ENCODE results near the gene GNAL.

Gene GNAL

DNA sequence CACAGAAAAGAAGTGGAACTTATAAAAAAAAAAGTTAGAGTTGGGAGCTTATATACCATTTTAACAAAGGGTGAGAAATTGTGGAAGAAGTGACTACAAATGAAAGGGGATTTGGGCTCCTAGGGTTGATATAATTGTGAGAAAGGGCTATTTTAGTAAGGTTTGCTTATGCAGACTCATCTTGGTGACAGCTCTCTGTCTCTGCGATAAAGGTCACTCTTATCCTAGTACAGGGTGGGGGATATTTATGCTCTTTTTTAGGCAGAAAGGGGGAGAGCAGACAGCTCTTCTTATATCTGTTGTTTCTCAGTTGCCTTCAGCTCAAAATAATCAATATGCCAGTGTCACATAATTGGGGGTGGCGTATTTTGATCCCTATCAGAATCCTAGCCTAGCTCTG is 130.9 kb downstream of the GNAL start:
- Histone ChIP-seq H3K4me1 (ENCODE audit: control insufficient read depth, insufficient read depth, low read length) (no peaks in the 10 kb centered on the region), H3K27me3 (ENCODE audit: control insufficient read depth, insufficient read depth, low read length) (no peaks in the 10 kb centered on the region), H3K9me3 (ENCODE audit: control insufficient read depth, insufficient read depth, low read length) (no peaks in the 10 kb centered on the region), H3K9ac (ENCODE audit: low read depth, low read length) (no peak overlapping the region), H3K36me3 (ENCODE audit: control insufficient read depth, insufficient read depth, low read length) (no peaks in the 10 kb centered on the region), H3K4me3 (ENCODE audit: low read depth, low read length) (no peak overlapping the region)

DNA sequence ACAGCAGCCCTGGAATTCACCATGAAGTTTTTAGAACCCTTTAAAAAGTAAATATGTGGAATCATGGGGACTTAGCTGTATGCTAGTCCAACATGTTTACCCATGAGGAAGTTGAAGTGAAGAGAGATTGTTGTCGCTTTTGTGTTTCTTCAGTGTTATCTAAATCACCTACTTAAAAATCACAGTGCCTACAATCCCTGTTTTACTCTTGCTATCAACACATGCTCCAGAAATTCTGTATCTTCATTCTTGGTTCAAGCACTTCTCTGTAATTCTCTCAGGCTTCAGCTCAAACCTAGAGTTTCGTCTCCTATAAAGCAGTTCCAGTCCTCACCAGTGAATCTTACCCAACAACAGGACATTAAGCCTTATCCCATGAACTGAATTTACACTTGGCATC is 131.6 kb downstream of the GNAL start:
- H3K9ac ChIP-seq (ENCODE audit: low read depth, low read length) = no peak overlapping the region
- no peak overlapping the region for H3K4me3 ChIP-seq (ENCODE audit: low read depth, low read length)
- H3K9me3 ChIP-seq (ENCODE audit: control insufficient read depth, insufficient read depth, low read length) = no peaks in the 10 kb centered on the region
- no peaks in the 10 kb centered on the region for H3K27me3 ChIP-seq (ENCODE audit: control insufficient read depth, insufficient read depth, low read length)
- no peaks in the 10 kb centered on the region for H3K36me3 ChIP-seq (ENCODE audit: control insufficient read depth, insufficient read depth, low read length)
- H3K4me1 ChIP-seq (ENCODE audit: control insufficient read depth, insufficient read depth, low read length) = no peaks in the 10 kb centered on the region

GRCh38 chr18:11821208-11821607 is 132.1 kb downstream of the GNAL start:
- no peak overlapping the region for H3K9ac ChIP-seq (ENCODE audit: low read depth, low read length)
- no peaks in the 10 kb centered on the region for H3K9me3 ChIP-seq (ENCODE audit: control insufficient read depth, insufficient read depth, low read length)
- no peaks in the 10 kb centered on the region for H3K4me1 ChIP-seq (ENCODE audit: control insufficient read depth, insufficient read depth, low read length)

DNA sequence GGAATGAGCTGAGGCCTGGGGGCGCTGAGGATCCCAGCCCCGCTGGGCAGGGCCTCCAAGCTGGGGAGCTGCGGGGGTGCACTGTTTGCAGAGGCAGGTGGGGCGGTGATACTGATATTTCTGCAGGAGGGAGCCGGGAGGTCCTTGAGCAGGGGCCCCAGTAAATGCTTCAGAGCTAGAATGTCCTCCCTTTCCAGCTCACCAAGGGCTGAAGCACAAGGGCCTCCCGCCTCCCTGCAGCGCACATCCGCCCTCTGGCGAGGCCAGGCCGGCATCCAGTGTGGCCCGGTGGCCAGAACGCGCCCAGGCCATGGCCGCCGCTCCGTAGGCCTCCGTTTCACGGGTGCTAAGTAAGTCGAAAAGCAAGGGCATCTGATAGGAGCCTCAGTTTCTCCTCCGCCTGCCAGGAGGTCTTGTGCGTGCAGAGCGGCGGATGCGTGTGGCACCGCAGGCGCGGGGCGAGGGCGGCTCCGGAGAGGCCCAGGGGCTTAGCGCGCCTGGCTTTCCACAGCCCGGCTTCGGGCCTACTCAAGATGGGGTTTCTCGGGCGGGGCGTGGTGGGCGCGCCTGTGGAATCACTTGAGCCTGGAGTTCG is 132.7 kb downstream of the GNAL start:
- Histone ChIP-seq H3K9me3 (ENCODE audit: control insufficient read depth, insufficient read depth, low read length) (no peaks in the 10 kb centered on the region), H3K4me1 (ENCODE audit: control insufficient read depth, insufficient read depth, low read length) (no peaks in the 10 kb centered on the region), H3K4me3 (ENCODE audit: low read depth, low read length) (no peak overlapping the region), H3K9ac (ENCODE audit: low read depth, low read length) (no peak overlapping the region), H3K27me3 (ENCODE audit: control insufficient read depth, insufficient read depth, low read length) (no peaks in the 10 kb centered on the region), H3K36me3 (ENCODE audit: control insufficient read depth, insufficient read depth, low read length) (no peaks in the 10 kb centered on the region)

More at GRCh38 chr18:11821208-11821607, 132.1 kb downstream of the GNAL start:
- Histone ChIP-seq H3K36me3 (ENCODE audit: control insufficient read depth, insufficient read depth, low read length) (no peaks in the 10 kb centered on the region), H3K4me3 (ENCODE audit: low read depth, low read length) (no peak overlapping the region), H3K27me3 (ENCODE audit: control insufficient read depth, insufficient read depth, low read length) (no peaks in the 10 kb centered on the region)

GRCh38 chr18:11823545-11823944 is 134.5 kb downstream of the GNAL start:
- Histone ChIP-seq H3K9me3 (ENCODE audit: control insufficient read depth, insufficient read depth, low read length) (no peaks in the 10 kb centered on the region), H3K4me1 (ENCODE audit: control insufficient read depth, insufficient read depth, low read length) (no peaks in the 10 kb centered on the region), H3K27me3 (ENCODE audit: control insufficient read depth, insufficient read depth, low read length) (no peaks in the 10 kb centered on the region), H3K36me3 (ENCODE audit: control insufficient read depth, insufficient read depth, low read length) (no peaks in the 10 kb centered on the region), H3K9ac (ENCODE audit: low read depth, low read length) (no peak overlapping the region), H3K4me3 (ENCODE audit: low read depth, low read length) (no peak overlapping the region)

- H3K9ac ChIP-seq (ENCODE audit: low read depth, low read length) = no peak overlapping the region
- H3K27me3 ChIP-seq (ENCODE audit: control insufficient read depth, insufficient read depth, low read length) = no peaks in the 10 kb centered on the region
- no peak overlapping the region for H3K4me3 ChIP-seq (ENCODE audit: low read depth, low read length)
- H3K9me3 ChIP-seq (ENCODE audit: control insufficient read depth, insufficient read depth, low read length) = no peaks in the 10 kb centered on the region
- no peaks in the 10 kb centered on the region for H3K36me3 ChIP-seq (ENCODE audit: control insufficient read depth, insufficient read depth, low read length)
- H3K4me1 ChIP-seq (ENCODE audit: control insufficient read depth, insufficient read depth, low read length) = peaks cover 8% of the 10 kb centered on the region
These were observed 137.8 kb downstream of the GNAL start for GRCh38 chr18:11826836-11827235.

DNA sequence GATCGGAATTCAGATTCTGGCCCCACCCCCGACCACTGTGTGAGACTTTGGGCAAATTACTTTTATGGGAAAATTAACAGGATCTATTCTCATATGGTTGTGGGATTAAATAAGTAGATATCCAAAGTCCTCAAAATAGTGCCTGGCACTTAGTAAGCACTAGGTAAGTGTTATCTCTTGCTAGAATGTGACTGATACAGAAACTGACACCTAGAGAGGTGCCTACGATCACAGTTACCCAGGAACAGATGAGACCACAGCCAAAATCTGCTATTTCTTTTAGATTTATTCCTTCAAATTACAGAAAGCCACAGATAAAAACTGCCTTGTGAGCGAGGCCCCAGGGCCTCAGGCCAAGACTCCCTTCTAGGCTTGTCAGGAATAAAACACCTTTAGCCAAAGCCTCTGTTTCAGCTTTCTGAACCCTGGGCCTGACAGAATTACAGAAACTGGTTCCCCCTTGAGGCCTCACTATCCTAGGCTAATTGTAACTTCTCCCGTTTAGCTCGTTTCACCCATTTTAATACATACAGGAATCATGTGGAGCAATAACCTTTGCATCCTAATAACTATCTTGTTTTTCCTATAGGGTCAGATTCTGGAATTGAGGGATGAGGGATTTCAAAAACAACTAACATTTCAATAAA is 139.8 kb downstream of the GNAL start:
- no peaks in the 10 kb centered on the region for H3K36me3 ChIP-seq (ENCODE audit: control insufficient read depth, insufficient read depth, low read length)
- H3K4me1 ChIP-seq (ENCODE audit: control insufficient read depth, insufficient read depth, low read length) = peaks cover 8% of the 10 kb centered on the region
- no peaks in the 10 kb centered on the region for H3K9me3 ChIP-seq (ENCODE audit: control insufficient read depth, insufficient read depth, low read length)
- H3K4me3 ChIP-seq (ENCODE audit: low read depth, low read length) = no peak overlapping the region
- no peak overlapping the region for H3K9ac ChIP-seq (ENCODE audit: low read depth, low read length)
- no peaks in the 10 kb centered on the region for H3K27me3 ChIP-seq (ENCODE audit: control insufficient read depth, insufficient read depth, low read length)

DNA sequence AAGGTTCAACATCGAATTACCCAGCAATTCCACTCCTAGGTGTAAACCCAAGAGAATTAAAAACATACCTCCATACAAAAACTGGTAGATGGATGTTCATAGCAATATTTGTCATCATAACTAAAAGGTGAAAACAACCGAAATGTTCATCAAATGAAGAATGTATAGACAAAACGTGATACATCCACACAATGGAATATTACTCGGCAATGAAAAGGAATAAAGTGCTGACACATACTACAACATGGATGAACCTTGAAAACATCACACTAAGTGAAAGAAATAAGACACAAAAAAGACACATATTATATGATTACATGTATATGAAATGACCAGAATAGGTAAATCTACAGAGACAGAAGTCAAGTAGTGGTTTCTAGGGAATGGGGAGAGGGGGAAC is 141.5 kb downstream of the GNAL start:
- Histone ChIP-seq H3K36me3 (ENCODE audit: control insufficient read depth, insufficient read depth, low read length) (no peaks in the 10 kb centered on the region), H3K4me1 (ENCODE audit: control insufficient read depth, insufficient read depth, low read length) (peaks cover 8% of the 10 kb centered on the region), H3K9ac (ENCODE audit: low read depth, low read length) (no peak overlapping the region), H3K9me3 (ENCODE audit: control insufficient read depth, insufficient read depth, low read length) (no peaks in the 10 kb centered on the region), H3K4me3 (ENCODE audit: low read depth, low read length) (no peak overlapping the region), H3K27me3 (ENCODE audit: control insufficient read depth, insufficient read depth, low read length) (no peaks in the 10 kb centered on the region)

DNA sequence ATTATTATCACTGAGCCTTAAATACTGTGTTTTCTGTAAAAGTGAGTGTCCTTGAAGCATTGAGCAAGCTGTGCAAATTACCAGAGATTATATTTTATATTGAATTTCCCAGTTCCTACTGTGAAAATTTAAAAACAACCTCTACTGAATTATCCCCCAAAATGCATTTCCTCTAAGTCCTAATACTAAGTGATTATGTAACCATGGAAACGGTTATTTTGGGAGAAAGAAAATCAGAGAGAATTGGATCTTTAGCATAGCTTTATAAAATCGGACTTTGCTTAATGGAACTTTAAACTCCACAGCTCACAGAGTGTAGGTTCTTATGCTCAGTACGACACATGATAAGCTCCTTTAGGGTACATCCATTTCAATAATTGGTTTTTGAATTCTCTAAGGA is 142.9 kb downstream of the GNAL start:
- Histone ChIP-seq H3K9ac (ENCODE audit: low read depth, low read length) (no peak overlapping the region), H3K27me3 (ENCODE audit: control insufficient read depth, insufficient read depth, low read length) (no peaks in the 10 kb centered on the region), H3K9me3 (ENCODE audit: control insufficient read depth, insufficient read depth, low read length) (no peaks in the 10 kb centered on the region), H3K4me3 (ENCODE audit: low read depth, low read length) (no peak overlapping the region), H3K4me1 (ENCODE audit: control insufficient read depth, insufficient read depth, low read length) (peaks cover 8% of the 10 kb centered on the region), H3K36me3 (ENCODE audit: control insufficient read depth, insufficient read depth, low read length) (no peaks in the 10 kb centered on the region)

GRCh38 chr18:11834772-11835171 is 145.7 kb downstream of the GNAL start:
- no peaks in the 10 kb centered on the region for H3K36me3 ChIP-seq (ENCODE audit: control insufficient read depth, insufficient read depth, low read length)
- no peaks in the 10 kb centered on the region for H3K27me3 ChIP-seq (ENCODE audit: control insufficient read depth, insufficient read depth, low read length)
- no peaks in the 10 kb centered on the region for H3K4me1 ChIP-seq (ENCODE audit: control insufficient read depth, insufficient read depth, low read length)
- H3K9ac ChIP-seq (ENCODE audit: low read depth, low read length) = no peak overlapping the region
- no peak overlapping the region for H3K4me3 ChIP-seq (ENCODE audit: low read depth, low read length)
- H3K9me3 ChIP-seq (ENCODE audit: control insufficient read depth, insufficient read depth, low read length) = no peaks in the 10 kb centered on the region

DNA sequence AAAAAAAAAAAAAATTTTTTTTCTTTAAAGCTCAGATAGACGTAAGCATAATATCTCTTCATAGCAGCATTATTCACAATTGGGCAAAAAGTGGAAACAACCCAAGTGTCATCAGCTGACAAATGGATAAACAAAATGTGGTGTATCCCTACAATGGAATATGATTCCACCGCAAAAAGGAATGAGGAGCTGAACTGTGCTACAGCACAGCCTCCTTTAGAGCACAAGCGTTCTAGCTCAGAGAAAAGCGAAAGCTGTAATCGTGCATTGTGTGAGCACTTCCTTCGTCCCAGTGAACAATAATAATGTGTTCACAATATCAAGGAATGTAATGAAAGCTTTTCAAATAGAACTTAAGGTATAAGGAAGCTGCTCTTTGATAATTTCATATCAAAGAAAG is 150.5 kb downstream of the GNAL start:
- H3K9me3 ChIP-seq (ENCODE audit: control insufficient read depth, insufficient read depth, low read length) = no peaks in the 10 kb centered on the region
- H3K4me1 ChIP-seq (ENCODE audit: control insufficient read depth, insufficient read depth, low read length) = no peaks in the 10 kb centered on the region
- no peaks in the 10 kb centered on the region for H3K27me3 ChIP-seq (ENCODE audit: control insufficient read depth, insufficient read depth, low read length)
- no peak overlapping the region for H3K9ac ChIP-seq (ENCODE audit: low read depth, low read length)
- no peak overlapping the region for H3K4me3 ChIP-seq (ENCODE audit: low read depth, low read length)
- H3K36me3 ChIP-seq (ENCODE audit: control insufficient read depth, insufficient read depth, low read length) = no peaks in the 10 kb centered on the region

DNA sequence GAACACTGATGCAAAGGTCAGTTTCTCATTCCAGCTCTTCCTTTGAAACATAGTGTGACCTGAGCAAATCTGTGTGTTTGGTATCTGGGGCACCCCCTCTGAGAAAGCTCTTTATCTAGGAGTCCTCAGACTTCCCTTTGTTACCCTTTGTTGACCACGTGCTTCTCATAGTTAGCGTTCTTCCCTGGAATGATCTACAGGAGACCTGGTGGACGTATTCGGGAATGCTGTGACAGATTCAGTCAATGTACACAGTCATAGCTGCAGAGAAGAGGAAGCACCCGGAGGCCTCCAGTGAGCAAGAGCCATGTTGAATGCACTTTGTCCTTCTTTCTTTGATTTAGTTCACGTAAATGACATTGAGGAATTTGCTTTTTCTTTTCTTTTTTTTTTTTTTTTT is 151.4 kb downstream of the GNAL start:
- no peaks in the 10 kb centered on the region for H3K9me3 ChIP-seq (ENCODE audit: control insufficient read depth, insufficient read depth, low read length)
- no peaks in the 10 kb centered on the region for H3K36me3 ChIP-seq (ENCODE audit: control insufficient read depth, insufficient read depth, low read length)
- H3K4me3 ChIP-seq (ENCODE audit: low read depth, low read length) = no peak overlapping the region
- no peak overlapping the region for H3K9ac ChIP-seq (ENCODE audit: low read depth, low read length)
- H3K27me3 ChIP-seq (ENCODE audit: control insufficient read depth, insufficient read depth, low read length) = no peaks in the 10 kb centered on the region
- H3K4me1 ChIP-seq (ENCODE audit: control insufficient read depth, insufficient read depth, low read length) = no peaks in the 10 kb centered on the region

All from iPS-15b (cell line).